Neural cell (in vitro differentiated cells): ENCODE data around the gene OSM.

Experiments
- CTCF ChIP-seq: fragments of 450-650 bp; IDR thresholded peaks from 2 replicates; pipeline ENCODE4 v1.5.1; 2014; ENCODE audit warnings: antibody characterized with exemption, mild to moderate bottlenecking, moderate library complexity; ENCODE audit not compliant: poor library complexity, severe bottlenecking
- EP300 ChIP-seq: fragments of 450-650 bp; conservative IDR thresholded peaks from 2 replicates; pipeline ENCODE4 v1.6.1; 2014; ENCODE audit warnings: antibody characterized with exemption, mild to moderate bottlenecking, moderate library complexity; ENCODE audit not compliant: poor library complexity, severe bottlenecking
- EZH2 ChIP-seq: fragments of 200-600, 300-800 bp; shearing (Covaris generic), sonication (generic); IDR thresholded peaks from 2 replicates; pipeline ENCODE4 v1.6.1; 2014; ENCODE audit warnings: antibody characterized with exemption, low read length, borderline replicate concordance, mild to moderate bottlenecking; ENCODE audit not compliant: insufficient read depth, poor library complexity, severe bottlenecking
- REST ChIP-seq: IDR thresholded peaks from 2 replicates; pipeline ENCODE4 v1.6.1; 2012; ENCODE audit warnings: borderline replicate concordance

GRCh38 chr22:30244066-30244465 is 22.6 kb downstream of the OSM start:
- TF ChIP-seq REST, result no peak
- TF ChIP-seq EZH2, result no peak
- no peak for TF ChIP-seq CTCF
- no peak for TF ChIP-seq EP300
